Calu3 (cell line): ENCODE data around the gene ASPN. TPM values are rescaled to one million over a fixed set of nuclear protein-coding genes. Genes with fewer than 3 reads are reported as not detected.

Experiments
- BruUV-seq: library from RNA; stranded (reverse); fragments of 400-500 nt; replicated peaks from 2 replicates; lab custom pipeline; 2021; lab: Mats Ljungman, UMichigan
- CTCF ChIA-PET: fragments of 300-600 bp; sonication (Branson Sonifier 250); formaldehyde crosslinking; loops from one replicate; lab custom pipeline; 2022; ENCODE audit warnings: antibody characterized with exemption; lab: Charles Lee
- DNase-seq: peaks from one replicate; pipeline ENCODE4 v3.0.0; 2022
- H3K27ac Mint-ChIP-seq: one replicate; pipeline ENCODE4 v1.8.0; 2022; ENCODE audit warnings: mixed read lengths; ENCODE audit not compliant: unreplicated experiment
- H3K27me3 Mint-ChIP-seq: one replicate; pipeline ENCODE4 v1.8.0; 2022; ENCODE audit warnings: mixed read lengths; ENCODE audit not compliant: unreplicated experiment
- H3K36me3 Mint-ChIP-seq: one replicate; pipeline ENCODE4 v1.8.0; 2022; ENCODE audit warnings: mild to moderate bottlenecking, moderate library complexity, mixed read lengths; ENCODE audit not compliant: insufficient read depth, unreplicated experiment
- H3K4me1 Mint-ChIP-seq: one replicate; pipeline ENCODE4 v1.8.0; 2022; ENCODE audit warnings: mild to moderate bottlenecking, low read depth, mixed read lengths; ENCODE audit not compliant: unreplicated experiment
- H3K4me3 Mint-ChIP-seq: one replicate; pipeline ENCODE4 v1.8.0; 2022; ENCODE audit warnings: mild to moderate bottlenecking, low read depth, moderate library complexity, mixed read lengths; ENCODE audit not compliant: unreplicated experiment
- H3K9me3 Mint-ChIP-seq: one replicate; pipeline ENCODE4 v1.8.0; 2022; ENCODE audit warnings: low read depth, mixed read lengths; ENCODE audit not compliant: unreplicated experiment
- CTCF ChIP-seq: fragments of 200-600 bp; IDR thresholded peaks from one replicate; pipeline ENCODE4 v1.8.0; 2022; ENCODE audit warnings: antibody characterized with exemption; ENCODE audit not compliant: unreplicated experiment
- intact Hi-C: fragments of 100-400 bp; cut with micrococcal nuclease; formaldehyde crosslinking; loops from one replicate; pipeline ENCODE4 v1.10.0; 2022; ENCODE audit not compliant: unreplicated experiment
- total RNA-seq: library from RNA; stranded (reverse); gene quantifications from 2 replicates; pipeline ENCODE4 v1.2.3, GENCODE V29; 2022

Gene ASPN
- total RNA-seq, 1 experiment from 2014 or later: not detected

- BruUV-seq: no TSS peak
- no peak overlapping the region for H3K27ac Mint-ChIP-seq
- no peak for TF ChIP-seq CTCF
- H3K36me3 Mint-ChIP-seq: no peaks in the 10 kb centered on the region
- CTCF ChIA-PET: no interaction called here
- H3K4me3 Mint-ChIP-seq: no peak overlapping the region
- no peak for DNase-seq
- no peaks in the 10 kb centered on the region for H3K4me1 Mint-ChIP-seq
- intact Hi-C loops: no loop called here
- no peaks in the 10 kb centered on the region for H3K9me3 Mint-ChIP-seq
- H3K27me3 Mint-ChIP-seq: no peaks in the 10 kb centered on the region
These were observed 15.3 kb downstream of the ASPN start for GRCh38 chr9:92467041-92467440.

- Mint-ChIP-seq H3K9me3 (no peaks in the 10 kb centered on the region), H3K4me1 (no peaks in the 10 kb centered on the region), H3K36me3 (no peaks in the 10 kb centered on the region), H3K4me3 (no peak overlapping the region), H3K27ac (no peak overlapping the region), H3K27me3 (no peaks in the 10 kb centered on the region)
- BruUV-seq: no TSS peak
- TF ChIP-seq CTCF: no peak
- CTCF ChIA-PET: interaction anchor here (0.6 kb wide), 1 partner anchor 1918 kb away, joined by 3 read pairs; no protein-coding TSS in a partner anchor
- DNase-seq: no peak
- intact Hi-C loops: no loop called here
These were observed 18.3 kb downstream of the ASPN start for GRCh38 chr9:92463984-92464383.

- Mint-ChIP-seq H3K27ac (no peak overlapping the region), H3K27me3 (no peaks in the 10 kb centered on the region), H3K36me3 (no peaks in the 10 kb centered on the region), H3K9me3 (no peaks in the 10 kb centered on the region), H3K4me3 (no peak overlapping the region), H3K4me1 (no peaks in the 10 kb centered on the region)
- DNase-seq: no peak
- CTCF ChIA-PET: interaction anchor here (0.6 kb wide), 1 partner anchor 1918 kb away, joined by 3 read pairs; no protein-coding TSS in a partner anchor
- no TSS peak for BruUV-seq
- intact Hi-C loops: no loop called here
- no peak for TF ChIP-seq CTCF
These were observed 18.9 kb downstream of the ASPN start for GRCh38 chr9:92463387-92463786.

- DNase-seq: no peak
- BruUV-seq: no TSS peak
- Mint-ChIP-seq H3K4me1 (no peaks in the 10 kb centered on the region), H3K27me3 (no peaks in the 10 kb centered on the region), H3K27ac (no peak overlapping the region), H3K9me3 (no peaks in the 10 kb centered on the region), H3K4me3 (no peak overlapping the region), H3K36me3 (no peaks in the 10 kb centered on the region)
- CTCF ChIA-PET: no interaction called here
- no peak for TF ChIP-seq CTCF
- intact Hi-C loops: no loop called here
These were observed 24.7 kb downstream of the ASPN start for GRCh38 chr9:92457576-92457975.
